Forelimb muscle (tissue), 1 donor: ENCODE data around the gene CFAP58. TPM values are rescaled to one million over a fixed set of nuclear protein-coding genes. Genes with fewer than 3 reads are reported as not detected.

Source experiments
- DNase-seq: peaks from one replicate; pipeline ENCODE4 v3.0.0-alpha.2; 2013; ENCODE audit warnings: low read depth
- polyA plus RNA-seq: library from polyadenylated mRNA; unstranded; fragments of 120-200 nt; gene quantifications from one replicate; pipeline ENCODE4 v1.2.1, GENCODE V29; 2013; ENCODE audit not compliant: insufficient read length

Gene CFAP58
- polyA plus RNA-seq, 1 donor = 0.37 TPM

DNA sequence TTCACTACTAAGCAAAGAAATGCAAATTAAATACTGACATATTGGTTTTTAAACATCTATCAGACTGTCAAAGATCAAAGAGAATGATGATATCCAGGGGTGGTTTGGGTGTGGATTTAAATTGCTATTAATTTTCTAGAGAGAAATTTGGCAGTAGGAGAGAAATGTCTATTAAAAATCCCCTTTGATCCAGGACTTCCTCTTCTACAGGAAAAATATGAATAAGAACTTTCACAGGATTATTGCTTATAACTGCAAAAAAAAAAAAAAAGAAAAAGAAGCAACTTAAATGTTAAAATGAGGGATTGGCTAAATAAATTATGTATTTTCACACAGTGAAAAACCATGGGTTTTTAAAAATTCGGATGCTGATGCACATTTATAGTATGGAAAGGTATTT is 21.0 kb downstream of the CFAP58 start:
- no peak for DNase-seq

GRCh38 chr10:104376784-104377300 is 23.2 kb downstream of the CFAP58 start:
- DNase-seq = no peak

DNA sequence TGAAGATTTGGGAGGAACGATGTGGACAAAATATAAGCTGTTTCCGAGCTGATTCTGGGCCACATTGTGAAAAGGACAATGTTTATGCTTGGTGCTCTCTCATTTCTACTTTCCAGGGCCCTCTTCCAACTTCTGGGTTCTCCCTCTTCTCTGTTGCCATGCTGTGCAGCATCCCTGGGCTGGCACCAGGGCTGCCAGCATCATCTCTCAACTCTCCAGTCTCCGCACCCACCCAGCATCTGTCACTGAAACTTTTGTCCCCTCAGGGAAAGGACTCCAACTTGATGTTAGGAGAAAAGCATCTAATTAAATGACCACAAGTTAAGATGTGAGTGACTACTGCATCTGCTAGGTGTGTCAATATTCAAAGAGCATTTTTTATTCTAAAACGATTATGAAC is 26.7 kb downstream of the CFAP58 start:
- DNase-seq = no peak

- no peak for DNase-seq
Measured at GRCh38 chr10:104387130-104387888, 33.7 kb downstream of the CFAP58 start.

GRCh38 chr10:104388830-104389229 is 35.2 kb downstream of the CFAP58 start:
- no peak for DNase-seq

- DNase-seq = no peak
Measured at GRCh38 chr10:104391150-104391968, 37.7 kb downstream of the CFAP58 start.

DNA sequence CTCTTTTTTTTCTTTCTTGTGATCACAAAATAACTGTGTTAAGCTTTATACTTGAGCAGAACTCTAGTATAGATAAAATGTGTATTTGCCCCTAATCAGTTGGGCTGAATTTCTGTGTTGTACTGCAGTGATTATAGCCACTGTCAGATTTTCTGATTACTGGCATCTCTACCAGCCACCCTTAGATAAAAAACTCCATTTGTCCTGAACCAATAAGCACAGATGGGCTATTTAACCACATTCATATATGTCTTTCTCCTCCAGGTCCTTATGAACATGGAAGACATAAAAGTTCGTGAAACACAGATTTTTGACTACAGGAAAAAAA is 38.3 kb downstream of the CFAP58 start:
- DNase-seq = no peak

GRCh38 chr10:104393387-104393786 is 39.8 kb downstream of the CFAP58 start:
- no peak for DNase-seq

DNA sequence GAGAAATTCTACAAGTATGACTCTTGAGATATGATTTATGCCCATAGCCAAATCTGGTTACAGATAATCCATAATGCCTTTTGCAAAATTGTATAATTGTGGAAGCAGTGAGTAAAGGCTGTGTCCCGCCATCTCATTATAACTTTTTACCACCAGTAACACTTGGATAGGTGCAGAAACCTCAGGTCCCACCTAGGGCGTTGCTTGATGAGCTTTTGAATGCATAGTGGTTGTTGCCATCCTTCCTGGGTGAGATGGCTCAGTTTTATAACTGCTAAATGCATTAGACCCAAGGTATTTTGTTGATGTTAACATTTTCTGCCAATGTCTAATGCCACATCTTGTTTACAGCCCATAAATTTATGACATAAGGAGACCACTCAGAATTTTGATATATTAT is 42.9 kb downstream of the CFAP58 start:
- DNase-seq = no peak

DNA sequence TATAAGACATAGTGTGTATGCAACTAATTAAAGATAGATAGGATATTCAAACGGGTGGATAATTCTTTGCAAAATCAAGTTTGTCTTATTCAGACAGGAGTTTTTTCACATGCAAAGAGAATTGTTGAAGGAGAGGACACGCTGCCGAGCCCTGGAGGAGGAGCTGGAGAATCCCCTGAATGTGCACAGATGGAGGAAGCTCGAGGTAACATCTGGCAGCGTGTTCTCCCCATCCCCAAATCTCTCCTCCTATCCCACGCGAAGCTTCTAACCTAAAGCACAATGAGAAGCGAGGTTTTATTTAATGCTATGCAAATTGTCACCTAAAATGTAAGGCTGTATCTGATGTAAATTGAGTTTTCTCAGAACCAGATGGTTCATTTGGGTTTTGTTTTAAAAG is 50.0 kb downstream of the CFAP58 start:
- DNase-seq = no peak

- peak; percentile 17 for DNase-seq
Measured at GRCh38 chr10:104406715-104407650, 53.4 kb downstream of the CFAP58 start.

- no peak for DNase-seq
Measured at GRCh38 chr10:104413528-104413927, 59.9 kb downstream of the CFAP58 start.

- DNase-seq = no peak
Measured at GRCh38 chr10:104415526-104416165, 62.0 kb downstream of the CFAP58 start.

GRCh38 chr10:104416851-104417250 is 63.2 kb downstream of the CFAP58 start:
- no peak for DNase-seq

- no peak for DNase-seq
Measured at GRCh38 chr10:104417637-104418292, 64.1 kb downstream of the CFAP58 start.

- DNase-seq = no peak
Measured at GRCh38 chr10:104424719-104425118, 71.1 kb downstream of the CFAP58 start.

DNA sequence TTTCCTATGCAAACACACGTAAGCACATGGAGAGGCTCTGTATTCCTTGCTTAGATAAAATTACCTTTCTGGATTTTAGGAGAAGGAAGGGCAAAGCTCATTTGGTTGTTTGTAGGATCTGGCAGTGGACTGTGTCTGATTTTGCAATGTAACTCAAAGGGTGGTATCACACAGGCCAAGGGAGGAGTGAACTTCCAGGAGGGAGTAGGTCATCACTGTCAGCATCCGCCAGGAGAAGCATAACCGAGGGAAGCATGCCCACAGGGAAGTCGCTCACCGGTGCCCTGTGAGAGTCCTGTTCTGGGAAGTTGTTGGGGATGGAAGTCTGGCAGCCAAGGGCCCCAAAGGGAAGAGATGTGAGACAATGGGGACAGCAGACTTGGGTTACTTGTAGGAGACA is 74.4 kb downstream of the CFAP58 start:
- DNase-seq = no peak

GRCh38 chr10:104429846-104430245 is 76.2 kb downstream of the CFAP58 start:
- DNase-seq = no peak

GRCh38 chr10:104430360-104430759 is 76.7 kb downstream of the CFAP58 start:
- no peak for DNase-seq

DNA sequence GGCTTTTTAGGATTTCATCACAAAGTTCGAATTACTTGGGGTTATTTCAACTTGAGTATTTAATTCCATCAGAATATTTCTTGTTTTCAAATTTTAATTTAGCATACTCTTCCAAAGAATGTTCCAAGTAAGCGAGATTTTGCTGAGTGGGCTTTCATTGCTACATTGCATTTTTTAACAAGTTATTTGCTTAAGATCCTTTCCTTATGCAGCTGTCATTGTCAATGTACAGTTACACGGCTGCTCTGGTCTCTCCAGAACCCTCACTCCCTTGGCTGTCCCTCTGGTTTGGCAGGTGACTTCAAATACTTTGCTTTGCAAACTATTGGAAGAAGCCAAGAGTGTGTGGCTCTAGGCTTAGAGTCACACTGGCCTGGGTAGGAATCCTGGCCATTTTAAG is 80.0 kb downstream of the CFAP58 start:
- no peak for DNase-seq

DNA sequence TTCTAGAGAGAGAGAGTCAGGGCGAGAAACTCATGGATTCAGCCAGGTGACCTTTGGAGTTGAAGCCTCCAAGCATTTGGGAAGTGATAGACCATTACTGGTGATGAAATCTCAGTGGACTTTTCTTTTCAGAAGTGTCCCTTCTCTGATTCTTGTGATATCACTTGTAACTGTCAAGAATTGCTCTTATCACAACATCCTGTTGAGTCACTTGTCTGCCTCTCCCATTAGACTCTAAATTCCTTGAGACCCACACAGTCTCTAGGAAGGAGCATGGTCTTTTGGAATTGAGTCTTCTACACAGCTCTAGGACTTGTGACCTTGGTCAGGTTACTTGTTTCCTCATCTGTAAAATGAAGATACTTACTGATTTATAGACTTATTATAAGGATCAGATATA is 81.0 kb downstream of the CFAP58 start:
- no peak for DNase-seq
